HG03139 (cell line): ENCODE results near the gene FGGY.
"Not testable (repeated sequence)": the region's sequence is repeated elsewhere in the genome, so short reads cannot be mapped to it uniquely, and the experiment has no call there.

Experiments used
- ATAC-seq: cut with Tn5 transposase; IDR thresholded peaks from one replicate; pipeline ENCODE4 v1.9.1; 2021; ENCODE audit not compliant: unreplicated experiment

The FGGY gene

GRCh38 chr1:59690171-59690930, 393.5 kb downstream of the FGGY start:
- no peak for ATAC-seq

DNA sequence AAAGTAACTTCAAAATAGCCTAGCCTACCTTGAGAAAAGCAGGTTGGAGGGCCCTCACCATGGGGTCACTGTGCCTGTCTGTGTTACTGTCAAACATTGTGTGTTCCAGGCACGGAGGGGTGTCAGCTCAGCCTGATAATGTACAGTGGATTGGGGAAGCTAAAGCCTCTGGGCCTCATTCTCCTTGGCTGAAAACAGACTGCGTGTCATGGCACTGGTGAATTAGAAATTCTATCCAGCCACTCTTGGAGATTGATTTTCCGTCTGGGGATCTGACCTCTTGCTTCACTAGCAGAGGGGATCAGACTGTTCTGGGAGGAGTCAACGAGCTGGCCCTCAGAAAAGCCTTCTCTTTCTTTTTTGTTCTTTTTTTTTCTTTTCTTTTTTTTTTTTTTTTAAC, 394.4 kb downstream of the FGGY start:
- no peak for ATAC-seq

- no peak for ATAC-seq
These were observed 395.7 kb downstream of the FGGY start for GRCh38 chr1:59692591-59692990.

DNA sequence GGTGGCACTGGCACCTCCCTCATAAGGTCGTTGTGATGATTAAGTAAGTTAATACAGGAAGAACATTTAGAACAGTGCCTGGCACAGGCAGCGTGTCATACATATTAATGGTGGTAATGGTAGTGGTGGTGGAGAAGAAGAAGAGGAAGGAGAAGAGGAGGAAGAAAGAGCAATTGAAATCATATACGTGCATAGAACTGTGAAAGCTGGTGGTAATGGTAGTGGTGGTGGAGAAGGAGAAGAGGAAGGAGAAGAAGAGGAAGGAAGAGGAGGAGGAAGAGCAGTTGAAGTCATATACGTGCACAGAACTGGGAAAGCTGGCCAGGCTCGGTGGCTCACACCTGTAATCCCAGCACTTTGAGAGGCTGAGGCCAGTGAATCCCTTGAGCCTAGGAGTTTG, 396.5 kb downstream of the FGGY start:
- no peak for ATAC-seq

DNA sequence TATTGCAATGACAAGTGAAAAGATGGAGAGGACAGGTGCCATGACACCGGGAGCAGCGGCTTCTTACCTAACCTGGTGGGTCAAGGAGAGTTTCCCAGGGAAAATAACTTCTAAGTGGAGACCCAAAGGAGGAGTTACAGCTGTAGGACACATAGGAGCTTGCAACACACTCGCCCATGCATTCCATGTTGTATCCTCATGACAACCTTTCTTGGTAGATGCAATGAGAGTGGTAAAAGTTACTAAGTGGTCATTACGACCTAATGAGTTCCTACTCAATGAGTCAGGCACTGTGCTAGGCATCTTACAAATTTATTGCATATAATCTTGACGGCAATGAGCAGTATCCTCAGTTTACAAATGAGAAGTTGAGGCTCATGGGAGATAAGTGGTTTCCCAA, 398.4 kb downstream of the FGGY start:
- ATAC-seq: no peak

DNA sequence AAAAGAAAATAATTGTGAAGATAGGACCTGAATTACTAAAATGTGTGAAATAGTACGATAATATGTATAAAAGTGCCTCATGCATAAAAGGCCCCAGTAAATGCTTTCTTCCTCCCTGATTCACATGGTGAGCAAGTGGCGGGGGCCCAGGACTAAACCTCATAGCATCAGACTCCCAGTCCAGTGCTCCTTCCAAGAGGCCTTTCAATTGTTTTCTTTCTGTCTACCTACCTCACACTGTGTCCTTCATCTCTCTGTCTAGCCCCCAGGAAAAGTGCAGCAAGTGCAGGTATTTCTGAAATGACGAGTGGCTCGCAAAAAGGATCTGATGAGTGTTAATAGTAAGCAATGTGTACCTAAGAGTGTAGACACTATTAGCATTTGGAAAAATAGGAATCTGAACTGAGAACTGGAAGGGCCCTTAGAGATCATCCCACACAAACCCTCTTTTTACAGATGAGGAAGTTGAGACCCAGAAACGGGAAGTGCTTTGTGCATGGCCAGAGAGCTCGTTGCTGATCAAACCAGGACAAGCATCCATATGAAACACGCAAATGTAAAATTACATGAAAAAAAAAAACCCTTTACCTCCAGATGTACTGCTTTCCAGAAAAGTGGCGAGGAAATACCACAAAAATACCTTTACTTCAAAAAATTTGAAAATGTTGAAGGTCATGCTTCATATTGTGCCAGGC, 399.7 kb downstream of the FGGY start:
- no peak for ATAC-seq

GRCh38 chr1:59697150-59697800, 400.4 kb downstream of the FGGY start:
- peak; percentile 66 for ATAC-seq

DNA sequence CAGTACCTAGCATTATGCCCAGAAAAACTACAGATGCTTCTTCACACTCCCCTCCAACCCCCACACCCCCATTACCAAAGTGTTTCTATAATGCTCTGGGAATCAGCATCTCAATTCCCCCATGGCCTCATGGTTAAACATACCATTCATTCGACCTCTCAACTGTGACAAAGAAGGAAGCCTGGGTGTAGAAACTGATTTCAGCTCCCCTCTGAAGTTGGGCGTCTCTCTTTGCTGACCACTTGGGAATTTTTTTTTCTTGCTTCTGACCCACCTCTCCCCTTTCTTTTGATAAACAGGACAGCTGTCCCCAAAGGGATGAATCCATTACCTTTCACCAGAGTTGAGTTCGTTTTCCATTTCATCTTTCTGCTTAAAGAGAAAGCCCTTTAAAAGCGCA, 401.5 kb downstream of the FGGY start:
- no peak for ATAC-seq

DNA sequence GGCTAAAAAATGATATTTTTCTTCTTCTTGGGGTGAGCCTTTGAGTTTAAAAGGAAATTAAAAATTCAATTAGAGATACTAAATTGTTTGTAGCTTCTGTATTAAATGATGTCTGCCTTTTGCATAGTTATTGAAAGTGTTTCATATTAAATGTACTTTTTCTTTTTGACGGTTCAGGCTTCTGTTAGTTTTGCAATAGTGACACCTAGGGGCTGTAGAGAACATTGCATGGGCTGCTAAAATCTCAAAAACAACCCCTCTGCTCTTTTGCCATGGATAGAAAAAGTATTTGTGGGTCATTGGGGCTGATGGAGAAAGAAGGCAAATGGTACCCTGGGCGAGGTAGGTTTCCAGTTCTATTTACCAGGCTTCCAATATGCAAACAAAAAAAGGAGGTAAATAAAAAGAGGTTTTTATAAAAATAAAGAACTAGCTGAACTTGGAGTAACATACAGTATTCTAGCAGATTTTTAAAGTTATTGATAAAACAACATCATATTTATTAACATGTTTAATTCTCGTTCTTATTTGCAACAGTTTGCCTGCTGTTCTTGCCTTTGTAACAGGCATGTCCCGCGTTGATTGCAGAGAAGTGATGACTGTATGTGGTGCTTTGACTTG, 402.4 kb downstream of the FGGY start:
- ATAC-seq: no peak

GRCh38 chr1:59701376-59701775, 404.5 kb downstream of the FGGY start:
- ATAC-seq: no peak

DNA sequence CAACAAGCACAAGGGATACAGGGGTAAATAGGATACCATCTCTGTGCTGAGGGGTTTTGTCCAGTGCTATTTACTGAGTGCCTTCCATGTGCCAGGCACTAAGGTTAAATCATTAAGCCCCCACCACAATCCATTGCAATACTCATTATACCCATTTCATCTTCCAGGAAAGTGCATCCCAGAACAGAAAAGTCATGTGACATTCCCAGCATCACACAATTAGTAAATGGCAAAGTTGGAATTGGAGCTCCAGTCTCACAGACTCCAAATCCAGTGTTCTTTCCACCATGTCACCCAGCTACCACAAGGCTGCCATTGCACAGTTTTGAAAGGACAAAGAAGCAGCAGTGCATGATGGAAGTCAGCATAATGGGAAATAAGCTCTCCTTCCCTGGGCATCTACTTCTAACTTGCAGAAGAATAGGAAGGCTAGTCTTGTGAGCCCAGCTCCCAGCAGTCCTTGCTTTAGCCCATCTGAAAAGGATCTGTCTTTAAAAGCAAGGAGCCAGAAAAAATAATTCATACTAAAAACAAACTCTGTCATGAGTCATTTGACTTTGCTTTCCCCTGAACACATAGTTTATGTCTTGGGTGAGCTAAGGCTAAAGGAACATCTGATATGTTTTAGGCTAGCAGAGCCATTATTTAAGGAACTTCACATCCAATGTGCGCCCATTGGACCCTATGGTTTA, 406.5 kb downstream of the FGGY start:
- ATAC-seq: no peak

DNA sequence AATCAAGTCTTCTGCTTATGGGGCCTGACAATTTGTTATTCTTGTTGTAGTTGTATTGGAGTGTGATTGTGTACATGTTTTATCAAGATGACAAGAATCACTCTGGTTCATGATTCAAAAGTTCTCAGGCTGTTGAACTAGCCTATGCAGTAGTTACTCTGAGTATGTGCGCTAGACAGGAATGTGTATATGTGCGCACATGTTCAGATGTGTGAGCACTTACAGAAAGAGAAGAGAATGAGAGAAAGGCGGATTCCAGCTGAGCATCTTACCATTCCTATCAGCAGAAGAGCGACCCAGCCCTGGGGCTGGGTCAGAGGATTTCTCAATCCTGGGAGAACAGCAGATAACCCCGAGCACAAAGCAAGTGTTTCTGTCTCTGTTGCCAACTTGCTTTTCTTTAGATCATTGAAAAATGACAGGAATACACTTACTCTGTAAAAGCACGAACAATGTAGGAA, 407.1 kb downstream of the FGGY start:
- no peak for ATAC-seq

GRCh38 chr1:59704716-59705115, 407.8 kb downstream of the FGGY start:
- no peak for ATAC-seq

DNA sequence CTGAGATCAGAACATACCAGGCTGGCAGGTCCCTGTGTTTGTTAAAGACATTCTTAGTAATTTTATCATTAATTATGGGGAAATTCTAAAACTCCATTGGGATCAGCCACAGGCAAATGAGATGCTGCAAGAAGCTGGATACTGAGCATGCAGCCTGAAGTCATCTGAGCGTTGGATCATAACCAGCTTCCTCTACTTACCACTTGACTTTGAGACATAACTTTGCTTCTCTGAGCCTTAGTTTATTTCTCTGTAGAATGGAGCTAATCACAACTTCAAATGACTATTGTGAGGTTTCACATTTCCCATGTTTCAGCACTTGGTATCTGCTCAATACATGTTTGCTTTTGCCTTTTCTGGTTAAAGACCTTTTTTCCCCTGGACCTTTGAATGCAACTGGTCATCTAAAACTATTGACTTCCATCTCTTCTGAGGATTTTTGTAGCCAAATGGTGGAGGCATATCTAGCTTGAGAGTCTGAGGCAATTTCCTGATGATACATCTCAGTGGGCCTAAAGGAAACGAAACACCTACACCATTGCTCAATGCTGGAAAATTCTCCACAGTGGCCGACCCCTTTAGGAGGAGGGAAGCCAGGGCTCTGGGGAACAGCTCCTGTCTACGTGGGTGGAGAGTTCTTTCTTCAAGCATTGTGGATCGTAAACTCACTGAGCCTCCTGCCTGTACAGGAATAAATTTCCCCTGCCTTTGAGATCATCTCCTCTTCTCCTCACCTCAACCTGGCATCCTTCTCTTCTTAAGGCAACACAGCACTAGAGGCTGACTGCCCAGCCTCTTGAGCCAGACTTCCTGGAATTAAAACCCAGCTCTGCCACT, 408.8 kb downstream of the FGGY start:
- ATAC-seq: no peak

- ATAC-seq: no peak
These were observed 409.4 kb downstream of the FGGY start for GRCh38 chr1:59706303-59706599.

GRCh38 chr1:59707178-59707791, 410.4 kb downstream of the FGGY start:
- ATAC-seq: no peak

DNA sequence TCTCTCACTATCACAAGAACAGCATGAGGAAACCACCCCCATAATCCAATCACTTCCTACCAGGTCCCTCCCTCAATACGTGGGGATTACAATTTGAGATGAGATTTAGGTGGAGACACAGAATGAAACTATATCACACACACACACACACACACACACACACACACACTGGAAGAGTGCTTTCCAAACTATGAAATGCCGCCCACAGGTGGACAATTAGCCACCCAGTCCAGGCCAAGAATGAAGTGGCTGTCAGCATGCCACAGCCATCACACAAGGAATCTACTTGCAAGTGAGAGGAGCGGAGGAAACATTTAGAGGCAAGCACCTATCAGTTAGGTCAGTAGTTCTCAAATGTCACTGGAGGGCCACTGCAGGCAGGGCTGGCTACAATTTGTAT, 412.4 kb downstream of the FGGY start:
- no peak for ATAC-seq

GRCh38 chr1:59710920-59711319, 414.0 kb downstream of the FGGY start:
- ATAC-seq: not testable (repeated sequence)

- no peak for ATAC-seq
These were observed 417.3 kb downstream of the FGGY start for GRCh38 chr1:59714219-59714618.

DNA sequence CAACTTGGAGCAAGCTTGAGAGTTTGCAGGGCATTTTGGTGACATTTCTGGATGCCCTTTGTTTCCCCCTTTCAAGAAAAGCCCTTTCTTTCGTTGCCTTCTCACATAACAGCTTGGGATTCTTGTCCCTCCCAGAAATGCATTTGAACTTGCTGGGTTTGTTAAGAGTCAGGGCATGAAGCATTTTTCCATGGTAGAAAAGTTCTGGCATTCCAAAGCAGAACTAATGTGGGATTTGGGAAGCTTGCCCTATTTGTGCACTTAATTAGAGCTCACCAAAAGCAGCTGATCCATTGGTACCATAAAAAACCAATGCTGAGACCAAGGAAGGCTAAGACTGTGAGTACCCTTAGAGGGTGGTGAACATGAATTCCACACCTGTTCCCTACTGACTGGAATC, 418.1 kb downstream of the FGGY start:
- no peak for ATAC-seq
